GM12801 (cell line): ENCODE results near the gene KCNC1.

ENCODE experiments used
- TF ChIP-seq, protein P1 (sequence below): IDR thresholded peaks from one replicate; pipeline ENCODE4 v1.5.1; 2011; ENCODE audit warnings: control low read depth; ENCODE audit not compliant: insufficient read length; ENCODE audit errors: extremely low read depth

KCNC1 gene

GRCh38 chr11:17768547-17768946 lies 34.0 kb downstream of the KCNC1 start:
- TF ChIP-seq, protein P1, sequence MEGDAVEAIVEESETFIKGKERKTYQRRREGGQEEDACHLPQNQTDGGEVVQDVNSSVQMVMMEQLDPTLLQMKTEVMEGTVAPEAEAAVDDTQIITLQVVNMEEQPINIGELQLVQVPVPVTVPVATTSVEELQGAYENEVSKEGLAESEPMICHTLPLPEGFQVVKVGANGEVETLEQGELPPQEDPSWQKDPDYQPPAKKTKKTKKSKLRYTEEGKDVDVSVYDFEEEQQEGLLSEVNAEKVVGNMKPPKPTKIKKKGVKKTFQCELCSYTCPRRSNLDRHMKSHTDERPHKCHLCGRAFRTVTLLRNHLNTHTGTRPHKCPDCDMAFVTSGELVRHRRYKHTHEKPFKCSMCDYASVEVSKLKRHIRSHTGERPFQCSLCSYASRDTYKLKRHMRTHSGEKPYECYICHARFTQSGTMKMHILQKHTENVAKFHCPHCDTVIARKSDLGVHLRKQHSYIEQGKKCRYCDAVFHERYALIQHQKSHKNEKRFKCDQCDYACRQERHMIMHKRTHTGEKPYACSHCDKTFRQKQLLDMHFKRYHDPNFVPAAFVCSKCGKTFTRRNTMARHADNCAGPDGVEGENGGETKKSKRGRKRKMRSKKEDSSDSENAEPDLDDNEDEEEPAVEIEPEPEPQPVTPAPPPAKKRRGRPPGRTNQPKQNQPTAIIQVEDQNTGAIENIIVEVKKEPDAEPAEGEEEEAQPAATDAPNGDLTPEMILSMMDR, result no peak

DNA sequence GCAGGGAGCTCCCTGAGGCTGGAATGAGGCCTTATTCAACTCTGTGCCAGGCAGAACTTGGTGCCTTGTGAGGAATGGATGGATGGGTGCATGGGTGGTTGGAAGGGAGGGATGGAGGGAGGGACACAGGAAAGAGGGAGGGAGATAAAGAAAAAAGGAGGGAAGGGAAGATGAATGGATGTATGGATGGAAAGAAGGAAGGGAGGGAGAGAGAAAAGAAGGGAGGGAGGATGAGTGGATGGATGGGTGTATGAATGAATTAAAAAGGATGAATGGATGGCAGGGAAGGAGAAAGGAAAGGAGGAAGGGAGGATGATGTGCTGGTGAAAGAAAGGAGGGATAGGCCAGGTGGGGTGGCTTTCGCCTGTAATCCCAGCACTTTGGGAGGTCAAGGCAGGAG lies 34.6 kb downstream of the KCNC1 start:
- TF ChIP-seq, protein P1, result no peak

- TF ChIP-seq, protein P1, result no peak
These were observed 35.6 kb downstream of the KCNC1 start for GRCh38 chr11:17770048-17770652.

GRCh38 chr11:17770917-17771316 lies 36.3 kb downstream of the KCNC1 start:
- TF ChIP-seq, protein P1, result no peak

- TF ChIP-seq, protein P1, result no peak
These were observed 36.8 kb downstream of the KCNC1 start for GRCh38 chr11:17771415-17771814.

DNA sequence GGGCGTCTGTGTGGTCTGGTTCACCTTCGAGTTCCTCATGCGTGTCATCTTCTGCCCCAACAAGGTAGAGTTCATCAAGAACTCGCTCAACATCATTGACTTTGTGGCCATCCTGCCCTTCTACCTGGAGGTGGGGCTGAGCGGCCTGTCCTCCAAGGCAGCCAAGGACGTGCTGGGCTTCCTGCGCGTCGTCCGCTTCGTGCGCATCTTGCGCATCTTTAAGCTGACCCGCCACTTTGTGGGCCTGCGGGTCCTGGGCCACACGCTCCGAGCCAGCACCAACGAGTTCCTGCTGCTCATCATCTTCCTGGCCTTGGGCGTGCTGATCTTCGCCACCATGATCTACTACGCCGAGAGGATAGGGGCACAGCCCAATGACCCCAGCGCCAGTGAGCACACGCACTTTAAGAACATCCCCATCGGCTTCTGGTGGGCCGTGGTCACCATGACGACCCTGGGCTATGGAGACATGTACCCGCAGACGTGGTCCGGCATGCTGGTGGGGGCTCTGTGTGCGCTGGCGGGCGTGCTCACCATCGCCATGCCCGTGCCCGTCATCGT lies 37.3 kb downstream of the KCNC1 start:
- TF ChIP-seq, protein P1, result no peak

GRCh38 chr11:17772704-17773600 lies 38.4 kb downstream of the KCNC1 start:
- TF ChIP-seq, protein P1, result no peak
